Immature natural killer cell (primary cell): ENCODE data around the gene BHLHE23. TPM values are rescaled to one million over a fixed set of nuclear protein-coding genes. Genes with fewer than 3 reads are reported as not detected.
"Not testable (repeated sequence)": the region's sequence is repeated elsewhere in the genome, so short reads cannot be mapped to it uniquely, and the experiment has no call there.

Source experiments
- DNase-seq, 3 donors: peaks; one replicate each; pipeline ENCODE4 v3.0.0; 2022; ENCODE audit warnings: mixed read lengths in 1 of 3
- H3K27ac Mint-ChIP-seq, 6 donors: one replicate each; pipeline ENCODE4 v1.8.0; 2020; ENCODE audit warnings: mixed read lengths in 6 of 6, mild to moderate bottlenecking in 5 of 6, inconsistent platforms in 4 of 6, moderate library complexity in 3 of 6
- H3K27me3 Mint-ChIP-seq, 3 donors: one replicate each; pipeline ENCODE4 v1.8.0; 2020 to 2021; ENCODE audit warnings: low read depth in 3 of 3, mild to moderate bottlenecking in 3 of 3, mixed read lengths in 3 of 3, moderate library complexity in 3 of 3, inconsistent platforms in 1 of 3
- H3K36me3 Mint-ChIP-seq, 3 donors: one replicate each; pipeline ENCODE4 v1.8.0; 2020; ENCODE audit warnings: mixed read lengths in 3 of 3, inconsistent platforms in 2 of 3, mild to moderate bottlenecking in 2 of 3
- H3K4me1 Mint-ChIP-seq, 2 donors: one replicate each; pipeline ENCODE4 v1.8.0; 2020; ENCODE audit warnings: inconsistent platforms in 2 of 2, mild to moderate bottlenecking in 2 of 2, mixed read lengths in 2 of 2, moderate library complexity in 1 of 2
- H3K4me3 Mint-ChIP-seq, 5 donors: one replicate each; pipeline ENCODE4 v1.8.0; 2020; ENCODE audit warnings: mild to moderate bottlenecking in 5 of 5, mixed read lengths in 5 of 5, inconsistent platforms in 3 of 5, moderate library complexity in 3 of 5
- H3K9me3 Mint-ChIP-seq, 6 donors: one replicate each; pipeline ENCODE4 v1.8.0; 2020; ENCODE audit warnings: mild to moderate bottlenecking in 6 of 6, mixed read lengths in 6 of 6, inconsistent platforms in 4 of 6, moderate library complexity in 3 of 6
- polyA plus RNA-seq, 3 donors: library from polyadenylated mRNA; unstranded; fragments of 300-500 nt; fragmentation: Illumina TruSeq; gene quantifications; one replicate each; pipeline ENCODE4 v1.2.3, GENCODE V29; 2021

Gene BHLHE23
- polyA plus RNA-seq, 3 donors from 2014 or later: not detected

- Mint-ChIP-seq H3K9me3 (no peaks in the 10 kb centered on the region), H3K4me1 (peaks cover 11 to 13% of the 10 kb centered on the region in 2 donors), H3K27me3 (no peaks in the 10 kb centered on the region), H3K27ac (no peak overlapping the region), H3K4me3 (no peak overlapping the region), H3K36me3 (peaks cover 0 to 3% (median 0%) of the 10 kb centered on the region in 3 donors)
- no peak for DNase-seq
Observed at GRCh38 chr20:62962891-62963613, 43.7 kb downstream of the BHLHE23 start.

GRCh38 chr20:62962221-62962879 is 44.4 kb downstream of the BHLHE23 start:
- H3K27me3 Mint-ChIP-seq: peaks cover 0 to 1% (median 0%) of the 10 kb centered on the region in 3 donors
- H3K4me1 Mint-ChIP-seq: peaks cover 11 to 13% of the 10 kb centered on the region in 2 donors
- peaks cover 0 to 3% (median 0%) of the 10 kb centered on the region in 3 donors for H3K36me3 Mint-ChIP-seq
- no peak for DNase-seq
- no peak overlapping the region for H3K4me3 Mint-ChIP-seq
- no peak overlapping the region for H3K27ac Mint-ChIP-seq
- H3K9me3 Mint-ChIP-seq: no peaks in the 10 kb centered on the region

- Mint-ChIP-seq H3K27ac (no peak overlapping the region), H3K4me1 (peaks cover 11 to 13% of the 10 kb centered on the region in 2 donors), H3K27me3 (peaks cover 0 to 1% (median 0%) of the 10 kb centered on the region in 3 donors), H3K36me3 (peaks cover 0 to 3% (median 0%) of the 10 kb centered on the region in 3 donors), H3K9me3 (no peaks in the 10 kb centered on the region), H3K4me3 (no peak overlapping the region)
- DNase-seq: no peak
Observed at GRCh38 chr20:62961799-62962198, 45.0 kb downstream of the BHLHE23 start.

- Mint-ChIP-seq H3K4me1 (peaks cover 11 to 13% of the 10 kb centered on the region in 2 donors), H3K4me3 (no peak overlapping the region), H3K27ac (no peak overlapping the region), H3K27me3 (peaks cover 0 to 1% (median 0%) of the 10 kb centered on the region in 3 donors), H3K36me3 (peaks cover 0 to 3% (median 0%) of the 10 kb centered on the region in 3 donors), H3K9me3 (no peaks in the 10 kb centered on the region)
- DNase-seq: no peak
Observed at GRCh38 chr20:62961310-62961783, 45.4 kb downstream of the BHLHE23 start.

DNA sequence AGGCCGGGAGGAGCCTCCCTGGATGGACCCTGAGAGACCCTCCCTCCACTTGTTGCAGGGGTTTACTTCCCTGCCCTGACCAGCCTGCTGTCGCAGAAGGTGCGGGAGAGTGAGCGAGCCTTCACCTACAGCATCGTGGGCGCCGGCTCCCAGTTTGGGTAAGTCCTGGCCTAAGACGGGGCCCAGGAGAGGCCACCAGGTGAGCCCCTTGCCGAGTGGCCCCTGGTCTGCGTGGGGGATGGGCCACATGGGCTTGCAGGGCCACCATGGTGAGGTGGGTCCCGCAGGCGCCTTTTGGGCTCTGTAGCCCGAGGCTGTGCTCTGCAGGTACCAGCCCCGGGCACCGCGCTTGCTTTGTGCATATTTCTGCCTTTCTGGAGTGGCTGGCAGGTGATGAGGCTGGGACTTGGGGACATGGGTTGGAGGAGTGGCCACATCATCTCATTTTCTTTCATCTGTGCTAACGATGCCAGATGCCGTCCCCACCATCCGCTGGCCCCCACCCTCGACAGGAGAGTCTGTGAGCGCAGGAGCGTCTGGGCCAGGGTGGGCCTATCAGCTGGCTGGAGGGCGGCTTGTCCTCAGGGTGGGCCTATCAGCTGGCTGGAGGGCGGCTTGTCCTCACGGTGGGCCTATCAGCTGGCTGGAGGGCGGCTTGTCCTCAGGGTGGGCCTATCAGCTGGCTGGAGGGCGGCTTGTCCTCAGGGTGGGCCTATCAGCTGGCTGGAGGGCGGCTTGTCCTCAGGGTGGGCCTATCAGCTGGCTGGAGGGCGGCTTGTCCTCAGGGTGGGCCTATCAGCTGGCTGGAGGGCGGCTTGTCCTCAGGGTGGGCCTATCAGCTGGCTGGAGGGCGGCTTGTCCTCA is 46.1 kb downstream of the BHLHE23 start:
- not testable (repeated sequence) for H3K27me3 Mint-ChIP-seq, H3K4me3 Mint-ChIP-seq, H3K36me3 Mint-ChIP-seq, H3K27ac Mint-ChIP-seq, H3K9me3 Mint-ChIP-seq, DNase-seq
- peaks cover 11 to 13% of the 10 kb centered on the region in 2 donors for H3K4me1 Mint-ChIP-seq

DNA sequence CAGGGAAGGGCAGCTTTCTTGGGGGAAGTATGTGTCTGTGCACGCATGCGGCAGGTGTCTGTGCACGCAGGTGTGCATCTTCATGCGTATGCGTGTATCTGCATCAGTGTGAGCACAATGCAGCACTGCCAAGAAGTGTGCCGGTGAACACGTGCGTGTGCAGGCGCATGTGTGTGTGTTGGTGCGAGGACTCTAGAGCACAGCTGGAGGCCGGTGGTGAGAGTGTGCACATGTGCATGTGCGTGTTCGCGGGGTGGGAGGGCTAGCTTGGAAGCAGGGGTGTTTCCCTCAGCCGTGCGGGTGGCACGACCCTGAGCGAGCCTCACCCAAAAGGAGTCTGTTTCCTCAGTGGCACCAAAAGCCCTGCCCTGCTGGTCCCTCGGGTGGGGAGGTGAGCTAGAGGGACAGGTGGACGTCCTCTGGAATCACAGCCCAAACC is 46.7 kb downstream of the BHLHE23 start:
- H3K36me3 Mint-ChIP-seq: no peaks in the 10 kb centered on the region
- H3K4me3 Mint-ChIP-seq: peak overlapping the region in 4 of 5 donors; percentile 50 to 76 (median 66)
- H3K4me1 Mint-ChIP-seq: peaks cover 11 to 13% of the 10 kb centered on the region in 2 donors
- no peak for DNase-seq
- peaks cover 0 to 1% (median 0%) of the 10 kb centered on the region in 3 donors for H3K27me3 Mint-ChIP-seq
- no peaks in the 10 kb centered on the region for H3K9me3 Mint-ChIP-seq
- peak overlapping the region in 3 of 6 donors; percentile 45 to 75 (median 64) for H3K27ac Mint-ChIP-seq

DNA sequence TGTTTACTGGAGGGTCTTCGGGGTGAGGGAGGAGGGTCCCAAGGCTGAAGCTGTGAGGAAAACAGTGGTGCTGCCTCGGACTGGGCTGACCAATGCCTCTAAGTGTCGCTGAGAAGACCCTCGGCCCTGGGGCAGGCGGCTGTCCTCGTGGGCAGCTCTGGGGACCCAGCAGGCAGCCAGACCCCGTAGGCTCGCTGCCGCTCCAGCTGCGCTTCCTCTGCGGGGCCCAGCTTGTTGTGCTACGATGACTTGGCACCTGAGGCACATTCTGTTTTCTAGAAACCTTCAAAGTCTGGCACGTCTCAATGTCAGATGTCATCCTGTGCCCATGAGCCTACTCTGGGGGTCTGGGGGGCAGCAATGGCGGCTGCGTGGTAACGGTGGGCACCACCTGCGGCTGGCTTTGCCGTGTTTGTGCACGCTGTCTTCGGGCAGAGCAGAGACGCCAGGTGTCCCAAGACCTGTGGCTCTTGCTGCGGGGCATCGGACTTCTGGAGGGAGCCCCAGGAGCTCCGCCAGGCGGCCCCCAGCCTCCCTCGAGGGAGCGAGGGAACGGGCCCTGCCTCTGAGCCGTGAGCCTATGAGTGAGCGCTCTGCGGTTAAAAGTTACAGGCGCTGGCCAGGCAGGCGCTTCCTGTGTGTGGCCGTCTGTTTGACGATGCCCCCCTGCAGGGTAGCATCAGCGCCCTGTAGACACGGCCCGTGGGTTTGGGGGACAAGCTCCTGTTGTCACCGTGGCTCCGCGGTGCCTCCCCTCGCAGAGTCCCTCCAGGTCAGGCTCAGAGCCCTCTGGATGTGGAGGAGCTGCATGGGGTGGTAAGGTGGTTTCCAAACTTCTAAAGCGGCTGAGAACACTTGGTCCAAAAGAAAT is 47.4 kb downstream of the BHLHE23 start:
- Mint-ChIP-seq H3K4me3 (peak overlapping the region; percentile 50 to 76 (median 63)), H3K27me3 (peaks cover 0 to 2% (median 0%) of the 10 kb centered on the region in 3 donors), H3K4me1 (peaks cover 16 to 20% of the 10 kb centered on the region in 2 donors), H3K9me3 (no peaks in the 10 kb centered on the region), H3K27ac (peak overlapping the region in 3 of 6 donors; percentile 45 to 75 (median 73)), H3K36me3 (no peaks in the 10 kb centered on the region)
- DNase-seq: peak; percentile 43 to 48 (median 47)

GRCh38 chr20:62958388-62959100 is 48.2 kb downstream of the BHLHE23 start:
- peak overlapping the region in 1 of 5 donors; percentile 17 for H3K4me3 Mint-ChIP-seq
- no peaks in the 10 kb centered on the region for H3K36me3 Mint-ChIP-seq
- peaks cover 0 to 8% (median 0%) of the 10 kb centered on the region in 3 donors for H3K27me3 Mint-ChIP-seq
- H3K9me3 Mint-ChIP-seq: no peaks in the 10 kb centered on the region
- peaks cover 24 to 28% of the 10 kb centered on the region in 2 donors for H3K4me1 Mint-ChIP-seq
- no peak for DNase-seq
- H3K27ac Mint-ChIP-seq: no peak overlapping the region

DNA sequence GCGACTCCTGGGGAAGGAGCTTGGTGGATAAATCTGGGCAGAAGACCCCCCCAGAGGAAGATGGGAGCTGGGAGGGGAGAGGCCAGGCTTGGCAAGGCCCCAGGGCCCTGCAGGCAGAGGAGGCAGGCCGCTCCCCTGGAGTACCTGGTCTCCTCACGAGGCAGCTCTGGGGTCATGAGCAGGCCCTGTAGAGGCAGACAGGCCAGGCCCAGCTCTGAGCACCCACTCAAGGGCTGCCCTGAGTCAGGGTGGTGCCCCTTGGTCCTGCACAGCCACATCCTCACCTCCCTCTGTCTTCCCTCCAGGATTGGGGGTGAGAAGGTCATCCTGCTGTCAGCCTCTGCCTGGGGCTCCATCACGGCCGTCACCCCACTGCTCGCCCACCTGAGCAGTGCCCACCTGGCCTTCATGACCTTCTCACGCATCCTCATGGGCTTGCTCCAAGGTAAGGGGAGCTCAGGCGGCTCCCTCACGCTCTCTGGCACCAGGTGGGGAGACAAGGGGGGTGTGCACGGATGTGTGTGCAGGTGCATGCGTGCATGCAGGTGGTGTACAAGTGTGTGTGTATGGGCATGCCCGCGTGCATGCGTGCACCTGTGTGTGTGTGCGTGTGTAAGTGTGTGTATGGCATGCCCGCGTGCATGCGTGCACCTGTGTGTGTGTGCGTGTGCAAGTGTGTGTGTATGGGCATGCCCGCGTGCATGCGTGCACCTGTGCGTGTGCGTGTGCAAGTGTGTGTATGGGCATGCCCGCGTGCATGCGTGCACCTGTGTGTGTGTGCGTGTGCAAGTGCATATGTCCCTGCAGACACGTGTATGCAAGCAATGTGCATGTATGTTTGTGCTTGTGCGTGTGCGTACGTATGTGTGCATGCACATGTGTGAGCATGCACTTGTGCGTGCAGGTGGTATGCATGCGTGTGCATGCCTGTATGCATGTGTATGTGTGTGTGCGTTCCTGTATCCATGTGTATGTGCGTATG is 49.3 kb downstream of the BHLHE23 start:
- no peak for DNase-seq
- no peak overlapping the region for H3K27ac Mint-ChIP-seq
- H3K4me1 Mint-ChIP-seq: peaks cover 28 to 35% of the 10 kb centered on the region in 2 donors
- H3K36me3 Mint-ChIP-seq: no peaks in the 10 kb centered on the region
- H3K4me3 Mint-ChIP-seq: peak overlapping the region in 1 of 5 donors; percentile 17
- peaks cover 0 to 8% (median 0%) of the 10 kb centered on the region in 3 donors for H3K27me3 Mint-ChIP-seq
- H3K9me3 Mint-ChIP-seq: no peaks in the 10 kb centered on the region

- H3K4me1 Mint-ChIP-seq: peaks cover 34 to 40% of the 10 kb centered on the region in 2 donors
- peak overlapping the region in 1 of 6 donors; percentile 22 for H3K27ac Mint-ChIP-seq
- H3K9me3 Mint-ChIP-seq: no peaks in the 10 kb centered on the region
- DNase-seq: no peak
- no peaks in the 10 kb centered on the region for H3K36me3 Mint-ChIP-seq
- H3K27me3 Mint-ChIP-seq: peaks cover 0 to 8% (median 2%) of the 10 kb centered on the region in 3 donors
- no peak overlapping the region for H3K4me3 Mint-ChIP-seq
Observed at GRCh38 chr20:62956387-62957135, 50.2 kb downstream of the BHLHE23 start.
